SW 1271 (cell line): ENCODE measurements around the gene MBOAT7.
"Not testable (repeated sequence)": the region's sequence is repeated elsewhere in the genome, so short reads cannot be mapped to it uniquely, and the experiment has no call there.

Experiments
- DNase-seq, 2 experiments: peaks; one replicate each; lab custom pipeline; 2025; lab: John Stamatoyannopoulos, UW

MBOAT7 gene

GRCh38 chr19:54189735-54190502 is 539 bp upstream of the MBOAT7 start:
- peak; percentile 98 to 99 for DNase-seq

- peak in 1 of 2 experiments; percentile 13 for DNase-seq
Observed at GRCh38 chr19:54188215-54188871, 1.0 kb downstream of the MBOAT7 start.

- no peak for DNase-seq
Observed at GRCh38 chr19:54186934-54187381, 2.4 kb downstream of the MBOAT7 start.

GRCh38 chr19:54186351-54186750 is 3.0 kb downstream of the MBOAT7 start:
- no peak for DNase-seq

- DNase-seq, result no peak
Observed at GRCh38 chr19:54183431-54183830, 5.9 kb downstream of the MBOAT7 start.

- not testable (repeated sequence) for DNase-seq
Observed at GRCh38 chr19:54181894-54182293, 7.5 kb downstream of the MBOAT7 start.

GRCh38 chr19:54180691-54181091 is 8.7 kb downstream of the MBOAT7 start:
- no peak for DNase-seq

- peak; percentile 37 to 76 for DNase-seq
Observed at GRCh38 chr19:54179921-54180461, 9.4 kb downstream of the MBOAT7 start.

- DNase-seq, result no peak
Observed at GRCh38 chr19:54179262-54179852, 10.0 kb downstream of the MBOAT7 start.

- no peak for DNase-seq
Observed at GRCh38 chr19:54178581-54179261, 10.7 kb downstream of the MBOAT7 start.

GRCh38 chr19:54173951-54174834 is 15.2 kb downstream of the MBOAT7 start:
- DNase-seq, result no peak

- DNase-seq, result no peak
Observed at GRCh38 chr19:54173359-54173699, 16.1 kb downstream of the MBOAT7 start.

- DNase-seq, result peak in 1 of 2 experiments; percentile 17
Observed at GRCh38 chr19:54172471-54173358, 16.7 kb downstream of the MBOAT7 start, which contains the start of gene TMC4. Gene TMC4, minus strand, starts transcription at chr19:54173160. Its CDS starts 43 bp downstream, at chr19:54173117.

- not testable (repeated sequence) for DNase-seq
Observed at GRCh38 chr19:54171736-54172431, 17.5 kb downstream of the MBOAT7 start.

GRCh38 chr19:54169149-54169740 is 20.1 kb downstream of the MBOAT7 start:
- no peak for DNase-seq

GRCh38 chr19:54168174-54168917 is 21.0 kb downstream of the MBOAT7 start:
- DNase-seq, result peak in 1 of 2 experiments; percentile 78

GRCh38 chr19:54165222-54165621 is 24.2 kb downstream of the MBOAT7 start:
- DNase-seq, result no peak

- DNase-seq, result no peak
Observed at GRCh38 chr19:54164369-54165068, 24.9 kb downstream of the MBOAT7 start.
